HEK293 (cell line): ENCODE data around the gene DEAF1.

Experiments
- CTCF ChIP-seq: fragments of 450-650 bp; formaldehyde crosslinking; IDR thresholded peaks from 2 replicates; pipeline ENCODE4 v1.5.1; 2016; ENCODE audit warnings: missing biosample characterization, missing genetic modification characterization
- YY1 ChIP-seq: fragments of 450-650 bp; formaldehyde crosslinking; IDR thresholded peaks from 2 replicates; pipeline ENCODE4 v1.5.1; 2018; ENCODE audit warnings: missing biosample characterization, missing genetic modification characterization
- ZNF132 ChIP-seq: fragments of 450-650 bp; formaldehyde crosslinking; IDR thresholded peaks from 2 replicates; pipeline ENCODE4 v1.5.1; 2017; ENCODE audit warnings: missing biosample characterization, missing genetic modification characterization, borderline replicate concordance
- ZNF155 ChIP-seq: fragments of 450-650 bp; formaldehyde crosslinking; IDR thresholded peaks from 2 replicates; pipeline ENCODE4 v1.5.1; 2016; ENCODE audit warnings: missing biosample characterization, missing genetic modification characterization
- ZNF501 ChIP-seq: fragments of 450-650 bp; formaldehyde crosslinking; IDR thresholded peaks from 2 replicates; pipeline ENCODE4 v1.5.1; 2016; ENCODE audit warnings: missing biosample characterization, missing genetic modification characterization

GRCh38 chr11:628056-628455, 67.0 kb downstream of the DEAF1 start:
- TF ChIP-seq YY1 (tag by site-specific recombination) (no peak), ZNF501 (no peak), ZNF132 (tag by site-specific recombination) (no peak), CTCF (no peak), ZNF155 (tag by site-specific recombination) (no peak)
